Astrocyte (in vitro differentiated cells and primary cell): ENCODE data around the gene TERB2. TPM values are rescaled to one million over a fixed set of nuclear protein-coding genes. Genes with fewer than 3 reads are reported as not detected.
"Not testable (repeated sequence)": the region's sequence is repeated elsewhere in the genome, so short reads cannot be mapped to it uniquely, and the experiment has no call there.

Experiments
- DNase-seq: peaks from one replicate; pipeline ENCODE4 v3.0.0-alpha.2; 2010; ENCODE audit warnings: low read depth
- FAIRE-seq: peaks from 2 replicates; lab custom pipeline; 2011; peaks lifted over from hg19 to GRCh38; lab: Jason Lieb, UNC
- H2AFZ ChIP-seq: 2 replicates; pipeline ENCODE4 v1.6.0; 2012; ENCODE audit warnings: low read depth, low read length, inconsistent platforms
- H3K27ac ChIP-seq: 2 replicates; pipeline ENCODE4 v1.5.1; 2011; ENCODE audit warnings: low read depth, low read length, inconsistent platforms
- H3K27me3 ChIP-seq: 2 replicates; pipeline ENCODE4 v1.6.0; 2011; ENCODE audit warnings: low read length, inconsistent platforms; ENCODE audit not compliant: insufficient read depth
- H3K36me3 ChIP-seq: 2 replicates; pipeline ENCODE4 v1.5.1; 2011; ENCODE audit warnings: low read length, inconsistent platforms; ENCODE audit not compliant: insufficient read depth
- H3K4me1 ChIP-seq: 2 replicates; pipeline ENCODE4 v1.5.1; 2011; ENCODE audit warnings: low read length, inconsistent platforms; ENCODE audit not compliant: insufficient read depth
- H3K4me2 ChIP-seq: 2 replicates; pipeline ENCODE4 v1.6.0; 2012; ENCODE audit warnings: low read length, inconsistent platforms
- H3K4me3 ChIP-seq: 2 replicates; pipeline ENCODE4 v1.5.1; 2011; ENCODE audit warnings: low read depth, mild to moderate bottlenecking, low read length, inconsistent platforms; ENCODE audit not compliant: insufficient read depth
- H3K79me2 ChIP-seq: 2 replicates; pipeline ENCODE4 v1.6.0; 2012; ENCODE audit warnings: mild to moderate bottlenecking, low read length, inconsistent platforms; ENCODE audit not compliant: insufficient read depth
- H3K9ac ChIP-seq: 2 replicates; pipeline ENCODE4 v1.6.0; 2012; ENCODE audit warnings: mild to moderate bottlenecking, low read length, inconsistent platforms
- H3K9me3 ChIP-seq: 2 replicates; pipeline ENCODE4 v1.5.1; 2012; ENCODE audit warnings: low read depth, mild to moderate bottlenecking, low read length, inconsistent platforms; ENCODE audit not compliant: insufficient read depth
- H4K20me1 ChIP-seq: 2 replicates; pipeline ENCODE4 v1.6.0; 2012; ENCODE audit warnings: low read length, inconsistent platforms; ENCODE audit not compliant: insufficient read depth
- H3K27ac Mint-ChIP-seq: one replicate; pipeline ENCODE4 v1.8.0; 2021; ENCODE audit warnings: mild to moderate bottlenecking, mixed read lengths; ENCODE audit not compliant: unreplicated experiment
- H3K27me3 Mint-ChIP-seq: one replicate; pipeline ENCODE4 v1.8.0; 2021; ENCODE audit warnings: low read depth, mixed read lengths; ENCODE audit not compliant: unreplicated experiment
- H3K36me3 Mint-ChIP-seq: one replicate; pipeline ENCODE4 v1.8.0; 2021; ENCODE audit warnings: low read depth, mixed read lengths; ENCODE audit not compliant: unreplicated experiment
- H3K4me1 Mint-ChIP-seq: one replicate; pipeline ENCODE4 v1.8.0; 2021; ENCODE audit warnings: low read depth, mixed read lengths; ENCODE audit not compliant: unreplicated experiment
- H3K4me3 Mint-ChIP-seq: one replicate; pipeline ENCODE4 v1.8.0; 2021; ENCODE audit warnings: mild to moderate bottlenecking, moderate library complexity, mixed read lengths; ENCODE audit not compliant: unreplicated experiment
- H3K9me3 Mint-ChIP-seq: one replicate; pipeline ENCODE4 v1.8.0; 2021; ENCODE audit warnings: mild to moderate bottlenecking, mixed read lengths; ENCODE audit not compliant: unreplicated experiment
- CTCF ChIP-seq: IDR thresholded peaks from 2 replicates; pipeline ENCODE4 v1.5.1; 2011; ENCODE audit warnings: low read depth, mild to moderate bottlenecking, inconsistent platforms, low read length, moderate library complexity; ENCODE audit not compliant: insufficient read depth
- EZH2 ChIP-seq: IDR thresholded peaks from 2 replicates; pipeline ENCODE4 v1.6.1; 2012; ENCODE audit warnings: mild to moderate bottlenecking, low read length, inconsistent platforms; ENCODE audit not compliant: insufficient read depth
- total RNA-seq: library from RNA; stranded (reverse); gene quantifications from 2 replicates; pipeline ENCODE4 v1.2.1, GENCODE V29; 2021

The TERB2 gene
- total RNA-seq, 1 donor from 2014 or later = not detected

DNA sequence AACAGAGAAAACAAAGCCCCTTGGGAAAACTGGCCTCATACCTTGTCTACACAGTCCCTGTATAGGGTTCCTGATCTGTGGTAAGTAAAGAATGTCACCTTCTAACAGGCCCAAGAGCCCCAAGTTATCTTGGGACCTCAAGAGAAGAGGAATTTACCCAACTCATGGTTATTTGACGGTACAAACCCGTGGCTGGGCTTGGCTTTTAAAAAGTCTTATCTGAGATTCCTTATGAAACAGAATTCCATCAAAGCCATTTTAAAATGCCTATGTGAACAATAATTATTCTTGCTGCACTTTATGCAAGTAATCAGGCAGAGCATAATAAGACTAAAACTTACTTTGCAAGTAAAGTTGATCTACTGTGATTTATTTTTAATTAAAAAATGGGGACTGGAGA lies 52.6 kb downstream of the TERB2 start:
- H3K9ac ChIP-seq = no peak overlapping the region
- H3K27me3 ChIP-seq = no peaks in the 10 kb centered on the region
- no peaks in the 10 kb centered on the region for H4K20me1 ChIP-seq
- H2AFZ ChIP-seq = no peak overlapping the region
- no peak overlapping the region for H3K27ac ChIP-seq
- FAIRE-seq (no peak), DNase-seq (no peak)
- H3K79me2 ChIP-seq = no peaks in the 10 kb centered on the region
- Mint-ChIP-seq H3K4me3 (no peak overlapping the region), H3K36me3 (no peaks in the 10 kb centered on the region), H3K9me3 (peaks cover 10% of the 10 kb centered on the region), H3K27me3 (peaks cover 2% of the 10 kb centered on the region), H3K4me1 (peaks cover 5% of the 10 kb centered on the region), H3K27ac (no peak overlapping the region)
- no peak overlapping the region for H3K4me2 ChIP-seq
- H3K4me1 ChIP-seq = no peaks in the 10 kb centered on the region
- H3K4me3 ChIP-seq = no peak overlapping the region
- TF ChIP-seq CTCF (no peak), EZH2 (no peak)
- no peaks in the 10 kb centered on the region for H3K36me3 ChIP-seq
- H3K9me3 ChIP-seq = no peaks in the 10 kb centered on the region

DNA sequence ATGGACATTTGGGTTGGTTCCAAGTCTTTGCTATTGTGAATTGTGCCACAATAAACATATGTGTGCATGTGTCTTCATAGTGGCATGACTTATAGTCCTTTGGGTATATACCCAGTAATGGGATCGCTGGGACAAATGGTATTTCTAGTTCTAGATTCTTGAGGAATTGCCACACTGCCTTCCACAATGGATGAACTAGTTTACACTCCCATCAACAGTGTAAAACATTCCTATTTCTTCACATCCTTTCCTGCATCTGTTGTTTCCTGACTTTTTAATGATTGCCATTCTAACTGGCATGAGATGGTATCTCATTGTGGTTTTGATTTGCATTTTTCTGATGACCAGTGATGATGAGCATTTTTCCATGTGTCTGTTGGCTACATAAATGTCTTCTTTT lies 58.6 kb downstream of the TERB2 start:
- H3K4me3 ChIP-seq, H3K36me3 ChIP-seq, H3K4me2 ChIP-seq, H3K4me1 Mint-ChIP-seq, H3K4me3 Mint-ChIP-seq, FAIRE-seq, H3K27ac Mint-ChIP-seq, H3K79me2 ChIP-seq, H3K9me3 ChIP-seq, H4K20me1 ChIP-seq, DNase-seq, H3K27ac ChIP-seq, H3K4me1 ChIP-seq, H3K27me3 ChIP-seq, H2AFZ ChIP-seq, H3K36me3 Mint-ChIP-seq, H3K9ac ChIP-seq: not testable (repeated sequence)
- H3K9me3 Mint-ChIP-seq = peaks cover 13% of the 10 kb centered on the region
- peaks cover 29% of the 10 kb centered on the region for H3K27me3 Mint-ChIP-seq

DNA sequence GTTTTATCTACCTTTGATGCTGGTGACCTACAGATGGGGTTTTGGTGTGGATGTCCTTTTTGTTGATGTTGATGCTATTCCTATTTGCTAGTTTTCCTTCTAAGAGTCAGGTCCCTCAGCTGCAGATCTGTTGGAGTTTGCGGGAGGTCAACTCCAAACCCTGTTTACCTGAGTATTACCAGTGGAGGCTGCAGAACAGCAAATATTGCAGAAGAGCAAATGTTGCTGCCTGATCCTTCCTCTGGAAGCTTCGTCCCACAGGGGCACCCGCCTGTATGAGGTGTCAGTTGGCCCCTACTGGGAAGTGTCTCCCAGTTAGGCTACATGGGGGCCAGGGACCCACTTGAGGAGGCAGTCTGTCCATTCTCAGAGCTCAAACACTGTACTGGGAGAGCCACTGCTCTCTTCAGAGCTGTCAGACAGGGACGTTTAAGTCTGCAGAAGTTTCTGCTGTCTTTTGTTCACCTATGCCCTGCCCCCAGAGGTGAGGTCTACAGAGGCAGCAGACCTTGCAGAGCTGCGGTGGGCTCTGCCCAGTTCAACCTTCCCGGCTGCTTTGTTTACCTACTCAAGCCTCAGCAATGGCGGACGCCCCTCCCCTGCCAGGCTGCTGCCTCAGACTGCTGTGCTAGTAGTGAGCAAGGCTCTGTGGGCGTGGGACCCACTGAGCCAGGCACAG lies 63.9 kb downstream of the TERB2 start:
- H3K36me3 Mint-ChIP-seq, H3K79me2 ChIP-seq, H3K4me1 ChIP-seq, H3K4me3 ChIP-seq, H3K27ac ChIP-seq, H3K4me3 Mint-ChIP-seq, DNase-seq, H3K9ac ChIP-seq, H4K20me1 ChIP-seq, H3K36me3 ChIP-seq, H3K27ac Mint-ChIP-seq, H2AFZ ChIP-seq, H3K4me2 ChIP-seq, H3K9me3 ChIP-seq, H3K4me1 Mint-ChIP-seq, H3K27me3 ChIP-seq, FAIRE-seq: not testable (repeated sequence)
- Mint-ChIP-seq H3K9me3 (peaks cover 11% of the 10 kb centered on the region), H3K27me3 (peaks cover 31% of the 10 kb centered on the region)

- not testable (repeated sequence) for DNase-seq, H3K4me3 Mint-ChIP-seq, H3K27me3 ChIP-seq, H3K4me1 ChIP-seq, H2AFZ ChIP-seq, H3K9ac ChIP-seq, FAIRE-seq, H3K27ac ChIP-seq, H3K4me1 Mint-ChIP-seq, H3K27ac Mint-ChIP-seq, H3K4me3 ChIP-seq, H3K9me3 ChIP-seq, H4K20me1 ChIP-seq, H3K36me3 Mint-ChIP-seq, H3K4me2 ChIP-seq, H3K79me2 ChIP-seq, H3K36me3 ChIP-seq
- peaks cover 31% of the 10 kb centered on the region for H3K27me3 Mint-ChIP-seq
- H3K9me3 Mint-ChIP-seq = peaks cover 11% of the 10 kb centered on the region
Observed at GRCh38 chr15:45020901-45021259, 64.4 kb downstream of the TERB2 start.
